Measurements from ENCODE around the gene GPR62.

Gene GPR62

DNA sequence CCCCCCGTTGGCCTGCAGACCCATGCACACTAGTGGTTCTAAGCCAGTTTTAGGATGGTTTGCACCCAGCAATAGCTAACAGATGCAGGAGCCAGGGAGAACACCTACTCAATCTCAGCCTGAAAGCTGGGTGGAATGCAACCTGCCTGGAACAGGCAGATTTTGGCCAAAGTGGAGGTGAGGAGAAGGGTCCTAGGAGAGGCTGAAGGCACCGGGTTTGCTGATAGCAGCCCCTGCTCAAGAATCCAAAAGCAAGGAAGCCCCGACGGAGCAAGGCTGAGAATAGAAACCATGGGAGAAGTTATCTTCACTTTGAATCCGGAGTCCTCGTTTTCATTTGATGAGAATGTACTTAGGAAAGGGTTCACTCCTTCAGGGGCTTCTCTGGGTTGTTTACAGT is 23.4 kb upstream of the GPR62 start:
- H3K4me3 ChIP-seq (ENCODE audit: insufficient read depth, low read depth, low read length, poor library complexity, severe bottlenecking): no peak overlapping the region
- H3K36me3 ChIP-seq (ENCODE audit: control insufficient read depth, insufficient read depth, low read length): peaks cover 42% of the 10 kb centered on the region
- H3K4me1 ChIP-seq (ENCODE audit: control insufficient read depth, insufficient read depth, low read length, poor library complexity, severe bottlenecking): no peaks in the 10 kb centered on the region
- H3K27ac ChIP-seq (ENCODE audit: insufficient read depth, low read length, poor library complexity, severe bottlenecking): no peak overlapping the region
- DNase-seq: no peak
- no peaks in the 10 kb centered on the region for H3K27me3 ChIP-seq (replicated peaks; ENCODE audit: control insufficient read depth, insufficient read depth, low read length, poor library complexity, severe bottlenecking)
- H3K9me3 ChIP-seq (ENCODE audit: control insufficient read depth, low read length): no peaks in the 10 kb centered on the region

DNA sequence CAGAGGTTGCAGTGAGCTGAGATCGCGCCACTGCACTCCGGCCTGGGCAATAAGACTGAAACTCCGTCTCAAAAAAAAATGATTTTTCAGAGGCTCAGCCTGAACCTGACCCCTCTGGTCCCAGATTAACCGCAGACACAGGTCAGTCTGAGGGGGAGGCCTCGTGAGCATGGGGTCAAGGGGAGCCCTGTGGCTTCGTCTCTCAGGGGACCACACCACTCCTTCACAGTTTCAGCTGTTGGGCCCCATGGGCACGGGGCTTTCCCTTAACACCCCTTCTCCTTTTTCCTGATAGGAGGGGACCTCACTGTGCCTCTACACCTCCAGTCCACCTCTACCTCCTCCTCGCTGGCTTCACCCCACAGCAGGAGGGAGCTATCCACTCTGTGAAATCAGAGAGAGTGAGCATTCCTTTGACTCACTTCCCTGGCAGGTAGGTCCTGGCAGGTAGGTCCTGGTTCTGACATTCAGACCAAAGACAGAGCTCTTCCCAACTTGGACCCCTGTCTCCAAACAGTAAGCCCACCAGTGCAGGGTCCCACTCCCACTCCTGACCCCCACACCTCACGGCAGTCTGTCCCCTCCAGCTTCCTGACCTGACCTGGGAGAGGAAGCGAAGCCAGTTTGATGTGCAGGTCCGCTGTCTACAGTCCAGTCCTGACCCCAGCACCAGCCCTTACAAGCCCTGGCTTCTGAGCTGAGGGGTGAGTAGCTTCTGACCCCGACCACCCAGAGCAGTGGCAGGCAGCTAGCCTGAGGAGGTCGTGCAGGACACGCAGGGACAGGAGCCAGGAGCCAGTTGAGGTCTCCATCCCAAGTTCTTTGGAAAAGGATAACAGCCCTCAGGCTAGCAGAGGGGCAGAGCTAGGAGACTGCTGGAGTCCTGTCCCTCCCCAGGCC is 22.5 kb upstream of the GPR62 start:
- peaks cover 52% of the 10 kb centered on the region for H3K36me3 ChIP-seq (ENCODE audit: control insufficient read depth, insufficient read depth, low read length)
- no peak overlapping the region for H3K27ac ChIP-seq (ENCODE audit: insufficient read depth, low read length, poor library complexity, severe bottlenecking)
- no peaks in the 10 kb centered on the region for H3K9me3 ChIP-seq (ENCODE audit: control insufficient read depth, low read length)
- H3K4me1 ChIP-seq (ENCODE audit: control insufficient read depth, insufficient read depth, low read length, poor library complexity, severe bottlenecking): no peaks in the 10 kb centered on the region
- H3K27me3 ChIP-seq (replicated peaks; ENCODE audit: control insufficient read depth, insufficient read depth, low read length, poor library complexity, severe bottlenecking): no peaks in the 10 kb centered on the region
- DNase-seq: no peak
- no peak overlapping the region for H3K4me3 ChIP-seq (ENCODE audit: insufficient read depth, low read depth, low read length, poor library complexity, severe bottlenecking)

DNA sequence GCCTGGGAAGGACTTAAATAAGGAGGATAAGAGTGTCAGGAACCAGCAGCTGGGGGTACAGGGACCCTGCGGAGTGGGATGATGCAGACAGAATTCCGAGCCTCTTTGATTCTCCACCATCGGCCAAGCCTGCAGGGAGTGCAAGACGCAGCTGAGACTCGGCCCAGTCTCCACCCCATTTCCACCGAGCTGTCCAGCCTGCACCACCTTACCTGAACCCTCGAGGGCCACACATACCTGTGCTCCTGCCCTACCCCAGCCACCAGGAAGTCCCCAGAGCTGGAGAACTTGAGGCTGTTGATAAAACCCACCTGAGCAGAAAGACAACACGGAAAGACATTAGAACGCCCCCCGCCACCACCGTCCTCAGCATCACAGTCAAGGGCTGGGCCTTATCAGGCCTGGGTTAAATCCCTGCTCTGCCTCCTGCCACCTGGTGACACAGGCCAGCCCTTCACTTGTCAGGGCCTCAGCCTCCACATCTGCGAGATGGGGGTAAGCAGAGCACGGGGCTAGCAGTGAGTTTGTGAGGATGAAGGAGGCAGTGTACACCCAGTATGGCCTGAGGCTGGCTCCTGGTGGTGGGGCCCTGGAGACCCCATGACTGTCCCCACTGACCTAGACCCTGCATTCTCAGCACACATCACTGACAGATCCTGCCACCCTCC is 21.6 kb upstream of the GPR62 start:
- DNase-seq: no peak
- Histone ChIP-seq H3K36me3 (ENCODE audit: control insufficient read depth, insufficient read depth, low read length) (peaks cover 60% of the 10 kb centered on the region), H3K9me3 (ENCODE audit: control insufficient read depth, low read length) (no peaks in the 10 kb centered on the region), H3K27ac (ENCODE audit: insufficient read depth, low read length, poor library complexity, severe bottlenecking) (no peak overlapping the region), H3K4me1 (ENCODE audit: control insufficient read depth, insufficient read depth, low read length, poor library complexity, severe bottlenecking) (no peaks in the 10 kb centered on the region), H3K27me3 (replicated peaks; ENCODE audit: control insufficient read depth, insufficient read depth, low read length, poor library complexity, severe bottlenecking) (no peaks in the 10 kb centered on the region), H3K4me3 (ENCODE audit: insufficient read depth, low read depth, low read length, poor library complexity, severe bottlenecking) (no peak overlapping the region)

DNA sequence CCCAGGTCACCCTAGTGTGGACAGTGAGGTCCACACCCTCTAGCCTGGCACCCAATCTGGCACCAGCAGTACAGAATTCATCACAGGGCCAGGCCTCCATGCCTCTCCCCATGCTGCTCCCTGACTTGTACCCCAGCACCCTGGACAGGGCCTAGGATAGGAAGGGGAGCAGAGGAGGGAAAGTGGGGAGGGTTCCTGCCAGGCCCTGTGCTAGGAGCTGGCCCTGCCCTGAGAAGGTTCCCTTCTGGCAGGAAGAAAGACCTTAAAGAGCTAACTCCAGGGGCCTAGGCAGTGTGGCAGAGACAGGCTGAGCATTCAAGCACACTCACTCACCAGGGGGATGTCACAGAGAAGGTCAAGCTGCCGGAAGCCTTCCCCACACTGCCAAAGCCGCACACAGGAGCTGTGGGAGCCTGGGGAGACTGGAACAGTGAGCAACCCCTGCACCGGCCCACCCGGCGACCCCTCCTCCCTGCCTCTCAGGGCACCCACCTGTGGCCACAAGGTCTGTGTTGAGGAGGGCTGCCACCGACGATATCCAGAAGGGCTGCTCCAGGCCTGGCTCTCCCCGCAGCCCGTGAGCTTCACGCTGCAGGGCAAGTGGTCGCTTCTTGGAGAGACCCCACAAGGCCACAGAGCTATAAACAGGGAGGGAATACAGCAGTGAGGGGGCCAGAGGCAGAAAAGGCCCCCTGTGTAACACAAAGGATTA is 20.9 kb upstream of the GPR62 start:
- no peak for DNase-seq

DNA sequence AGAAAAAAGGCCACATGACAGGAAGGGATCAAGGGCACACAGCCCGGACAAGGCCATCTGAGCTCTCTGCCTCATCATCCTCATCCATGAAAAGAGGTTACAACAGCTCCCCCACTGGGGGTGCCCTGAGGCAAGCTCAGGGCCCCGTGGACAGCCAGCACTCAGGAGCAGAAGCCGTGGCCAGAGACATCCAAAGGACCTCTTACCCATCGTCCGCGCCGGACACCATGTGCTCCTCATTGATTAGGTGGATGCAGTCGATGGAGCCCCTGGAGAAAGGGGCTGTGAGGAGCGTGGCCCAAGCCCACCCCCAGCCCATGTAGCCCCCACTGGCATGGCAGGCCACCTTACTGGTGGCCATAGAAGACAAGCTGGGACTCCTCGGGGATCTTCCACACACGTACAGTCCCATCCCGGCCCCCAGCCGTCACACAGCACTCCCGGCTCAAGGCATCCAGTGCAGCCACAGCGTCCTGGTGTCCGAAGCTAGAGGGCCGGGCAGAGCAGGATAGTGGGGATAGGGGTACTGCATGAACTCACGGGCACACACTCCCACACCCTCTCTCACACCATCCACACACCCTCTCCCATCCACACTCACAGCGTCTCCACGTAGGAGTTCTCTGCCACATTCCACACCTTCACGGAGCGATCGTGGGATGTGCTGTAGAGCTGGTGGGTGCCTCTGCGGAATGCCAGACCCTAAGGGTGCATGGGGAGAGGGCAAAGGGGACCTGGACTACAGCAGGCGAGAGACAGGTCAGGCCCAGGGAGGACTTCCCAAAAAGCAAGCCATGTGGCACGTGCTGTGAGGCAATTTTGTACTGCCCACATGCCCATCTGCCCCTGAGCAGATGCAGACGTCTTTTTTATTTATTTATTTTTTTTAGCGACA is 19.9 kb upstream of the GPR62 start:
- H3K4me1 ChIP-seq (ENCODE audit: control insufficient read depth, insufficient read depth, low read length, poor library complexity, severe bottlenecking): no peaks in the 10 kb centered on the region
- H3K27me3 ChIP-seq (replicated peaks; ENCODE audit: control insufficient read depth, insufficient read depth, low read length, poor library complexity, severe bottlenecking): no peaks in the 10 kb centered on the region
- no peak for DNase-seq
- peaks cover 62% of the 10 kb centered on the region for H3K36me3 ChIP-seq (ENCODE audit: control insufficient read depth, insufficient read depth, low read length)
- H3K4me3 ChIP-seq (ENCODE audit: insufficient read depth, low read depth, low read length, poor library complexity, severe bottlenecking): no peak overlapping the region
- no peaks in the 10 kb centered on the region for H3K9me3 ChIP-seq (ENCODE audit: control insufficient read depth, low read length)
- H3K27ac ChIP-seq (ENCODE audit: insufficient read depth, low read length, poor library complexity, severe bottlenecking): no peak overlapping the region

More for the DNA sequence above, 20.9 kb upstream of the GPR62 start:
- no peaks in the 10 kb centered on the region for H3K9me3 ChIP-seq (ENCODE audit: control insufficient read depth, low read length)
- H3K36me3 ChIP-seq (ENCODE audit: control insufficient read depth, insufficient read depth, low read length): peaks cover 62% of the 10 kb centered on the region
- no peaks in the 10 kb centered on the region for H3K4me1 ChIP-seq (ENCODE audit: control insufficient read depth, insufficient read depth, low read length, poor library complexity, severe bottlenecking)
- no peak overlapping the region for H3K4me3 ChIP-seq (ENCODE audit: insufficient read depth, low read depth, low read length, poor library complexity, severe bottlenecking)
- H3K27me3 ChIP-seq (replicated peaks; ENCODE audit: control insufficient read depth, insufficient read depth, low read length, poor library complexity, severe bottlenecking): no peaks in the 10 kb centered on the region
- no peak overlapping the region for H3K27ac ChIP-seq (ENCODE audit: insufficient read depth, low read length, poor library complexity, severe bottlenecking)

DNA sequence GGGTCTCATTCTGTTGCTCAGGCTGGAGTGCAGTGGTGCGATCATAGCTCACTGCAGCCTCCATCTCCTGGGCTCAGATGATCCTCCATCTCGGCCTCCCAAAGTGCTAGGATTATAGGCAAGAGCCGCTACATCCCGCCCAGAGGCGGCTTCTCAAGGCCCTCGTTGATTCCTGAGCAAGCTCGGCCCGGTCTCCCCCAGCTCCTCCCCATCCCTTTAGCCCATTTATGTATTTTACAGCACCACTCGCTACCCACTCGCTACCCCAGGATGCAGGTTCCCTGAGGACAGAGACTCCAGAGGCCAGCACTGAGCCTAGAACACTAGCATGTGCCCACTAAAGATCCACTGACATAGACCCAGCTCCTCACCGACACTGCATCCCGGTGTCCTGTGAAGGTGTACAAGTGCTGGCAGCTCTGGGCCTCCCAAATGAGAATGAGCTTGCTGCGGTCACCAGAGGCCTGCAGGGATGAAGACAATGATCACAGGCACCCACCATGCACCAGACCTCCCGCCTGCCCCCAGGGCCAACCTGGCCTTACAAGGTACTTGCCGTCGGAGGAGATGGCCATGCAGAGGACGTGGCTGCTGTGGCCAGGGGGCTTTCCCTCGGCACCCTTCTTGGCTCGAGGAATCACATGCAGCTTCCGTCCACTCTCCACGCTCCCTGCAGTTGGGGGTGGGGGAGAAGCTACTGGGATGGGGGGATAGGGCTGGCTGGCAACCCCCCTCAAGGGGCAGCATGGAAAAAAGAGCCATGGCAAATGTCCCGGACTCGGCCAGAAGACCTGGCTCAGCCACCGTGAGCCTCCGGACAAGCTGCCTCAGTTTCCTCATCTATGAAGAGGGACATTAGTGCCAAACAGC is 19.1 kb upstream of the GPR62 start:
- no peak overlapping the region for H3K27ac ChIP-seq (ENCODE audit: insufficient read depth, low read length, poor library complexity, severe bottlenecking)

DNA sequence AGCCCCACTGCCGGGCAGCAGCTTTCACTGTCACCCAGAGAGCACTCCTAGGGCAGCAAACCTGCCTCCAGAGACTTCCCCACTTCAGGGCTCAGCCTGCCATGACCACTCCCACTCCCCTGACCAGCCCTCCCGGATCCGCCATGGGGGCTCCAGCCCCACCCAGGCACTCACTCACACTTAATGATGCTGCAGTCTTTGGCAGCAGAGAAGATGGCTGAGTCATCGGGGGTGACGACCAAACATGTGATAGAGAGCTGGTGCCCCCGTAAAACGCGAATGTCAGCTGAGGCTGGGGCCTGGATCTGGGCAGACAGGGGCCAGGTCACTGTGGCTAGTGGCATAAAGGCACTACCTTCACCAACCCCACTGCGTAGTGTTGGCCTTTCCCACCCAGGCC is 18.2 kb upstream of the GPR62 start:
- H3K9me3 ChIP-seq (ENCODE audit: control insufficient read depth, low read length): no peaks in the 10 kb centered on the region
- H3K4me3 ChIP-seq (ENCODE audit: insufficient read depth, low read depth, low read length, poor library complexity, severe bottlenecking): no peak overlapping the region
- peaks cover 8% of the 10 kb centered on the region for H3K4me1 ChIP-seq (ENCODE audit: control insufficient read depth, insufficient read depth, low read length, poor library complexity, severe bottlenecking)
- H3K27me3 ChIP-seq (replicated peaks; ENCODE audit: control insufficient read depth, insufficient read depth, low read length, poor library complexity, severe bottlenecking): no peaks in the 10 kb centered on the region
- H3K27ac ChIP-seq (ENCODE audit: insufficient read depth, low read length, poor library complexity, severe bottlenecking): no peak overlapping the region
- peaks cover 62% of the 10 kb centered on the region for H3K36me3 ChIP-seq (ENCODE audit: control insufficient read depth, insufficient read depth, low read length)
- DNase-seq: no peak

More for the DNA sequence above, 19.1 kb upstream of the GPR62 start:
- peaks cover 4% of the 10 kb centered on the region for H3K4me1 ChIP-seq (ENCODE audit: control insufficient read depth, insufficient read depth, low read length, poor library complexity, severe bottlenecking)
- DNase-seq: no peak
- no peaks in the 10 kb centered on the region for H3K9me3 ChIP-seq (ENCODE audit: control insufficient read depth, low read length)
- H3K36me3 ChIP-seq (ENCODE audit: control insufficient read depth, insufficient read depth, low read length): peaks cover 62% of the 10 kb centered on the region
- H3K27me3 ChIP-seq (replicated peaks; ENCODE audit: control insufficient read depth, insufficient read depth, low read length, poor library complexity, severe bottlenecking): no peaks in the 10 kb centered on the region
- H3K4me3 ChIP-seq (ENCODE audit: insufficient read depth, low read depth, low read length, poor library complexity, severe bottlenecking): no peak overlapping the region

DNA sequence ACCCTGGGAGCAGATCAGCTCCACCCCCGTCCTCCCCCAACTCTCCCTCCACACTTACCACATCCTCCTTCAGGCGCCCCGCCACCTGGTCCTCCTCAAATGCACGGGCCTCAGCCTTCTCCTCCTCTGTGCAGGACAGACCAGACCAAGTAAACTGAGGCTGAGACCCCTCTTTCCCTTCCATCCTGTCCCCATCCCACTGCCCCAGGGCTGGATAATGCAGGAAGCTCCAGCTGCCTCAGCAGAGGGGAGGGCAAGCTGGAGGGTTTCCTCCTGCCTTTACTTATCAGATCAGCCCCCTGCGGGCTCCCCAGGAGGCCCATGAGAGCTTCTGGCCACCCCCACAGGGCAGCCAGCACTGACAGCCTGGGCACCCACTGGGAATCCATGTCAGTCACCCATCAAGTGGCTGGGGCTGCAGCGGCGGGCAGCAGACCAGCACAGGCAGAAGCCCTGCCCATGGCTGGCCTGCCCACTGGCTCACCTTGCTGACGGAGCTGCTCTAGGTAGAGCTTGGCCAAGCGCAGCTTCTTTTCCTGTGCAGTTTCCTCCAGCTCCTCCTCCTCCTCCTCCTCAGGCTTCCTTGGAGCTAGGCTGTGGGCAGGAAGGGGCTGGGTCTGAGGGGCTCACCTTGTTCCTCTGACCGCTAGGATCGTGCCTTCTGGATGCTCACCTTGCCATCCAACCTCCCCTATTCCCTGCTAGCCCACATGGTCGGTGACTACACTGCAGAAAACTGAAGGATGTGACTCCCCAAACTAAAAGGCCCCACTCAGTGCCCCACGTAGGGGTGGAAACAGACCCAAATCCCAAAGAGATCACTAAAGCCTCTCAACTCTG is 17.4 kb upstream of the GPR62 start:
- DNase-seq: no peak
- Histone ChIP-seq H3K27ac (ENCODE audit: insufficient read depth, low read length, poor library complexity, severe bottlenecking) (no peak overlapping the region), H3K4me3 (ENCODE audit: insufficient read depth, low read depth, low read length, poor library complexity, severe bottlenecking) (no peak overlapping the region), H3K27me3 (replicated peaks; ENCODE audit: control insufficient read depth, insufficient read depth, low read length, poor library complexity, severe bottlenecking) (no peaks in the 10 kb centered on the region), H3K9me3 (ENCODE audit: control insufficient read depth, low read length) (no peaks in the 10 kb centered on the region), H3K4me1 (ENCODE audit: control insufficient read depth, insufficient read depth, low read length, poor library complexity, severe bottlenecking) (peaks cover 15% of the 10 kb centered on the region), H3K36me3 (ENCODE audit: control insufficient read depth, insufficient read depth, low read length) (peaks cover 59% of the 10 kb centered on the region)

Measured in effector memory CD4-positive, alpha-beta T cell (primary cell).